ENCODE data around the gene FLT3. TPM values are rescaled to one million over a fixed set of nuclear protein-coding genes. Genes with fewer than 3 reads are reported as not detected.

The FLT3 gene
- total and polyA plus RNA-seq, 2 experiments from 2014 or later = 0.10 to 0.29 TPM

GRCh38 chr13:28058866-28059613, 41.3 kb downstream of the FLT3 start:
- H3K27me3 ChIP-seq = no peaks in the 10 kb centered on the region
- no peak overlapping the region for H3K27ac ChIP-seq
- no peaks in the 10 kb centered on the region for H3K36me3 ChIP-seq (replicated peaks; ENCODE audit: insufficient read depth, low read depth)
- peak; percentile 17 for DNase-seq (ENCODE audit: low spot score)
- no peak overlapping the region for H3K4me2 ChIP-seq
- H3K79me2 ChIP-seq = no peaks in the 10 kb centered on the region
- no peaks in the 10 kb centered on the region for H4K20me1 ChIP-seq (ENCODE audit: insufficient read depth, poor library complexity, severe bottlenecking)
- no peak overlapping the region for H2AFZ ChIP-seq
- H3K9me3 ChIP-seq (ENCODE audit: low read depth) = no peaks in the 10 kb centered on the region
- WGBS (ENCODE audit: low lambda C conversion rate, missing lambda C conversion rate) = 77% methylated on average over 13 of the region's 13 CpGs
- TF ChIP-seq EZH2phosphoT487 (IDR thresholded peaks at IDR 0.05; ENCODE audit: low read depth, severe bottlenecking, unreplicated experiment) (no peak), CTCF (IDR thresholded peaks at IDR 0.05; ENCODE audit: poor library complexity) (peak; percentile 30), EZH2 (IDR thresholded peaks at IDR 0.05; ENCODE audit: borderline replicate concordance) (no peak)
- no peak overlapping the region for H3K4me3 ChIP-seq
- no peaks in the 10 kb centered on the region for H3K4me1 ChIP-seq (ENCODE audit: insufficient read depth)
- H3K9me2 ChIP-seq (replicated peaks; ENCODE audit: insufficient read depth) = no peaks in the 10 kb centered on the region

GRCh38 chr13:28056970-28057712, 43.2 kb downstream of the FLT3 start:
- H4K20me1 ChIP-seq (ENCODE audit: insufficient read depth, poor library complexity, severe bottlenecking) = no peaks in the 10 kb centered on the region
- H3K27ac ChIP-seq = no peak overlapping the region
- H3K4me1 ChIP-seq (ENCODE audit: insufficient read depth) = no peaks in the 10 kb centered on the region
- no peak overlapping the region for H2AFZ ChIP-seq
- WGBS (ENCODE audit: low lambda C conversion rate, missing lambda C conversion rate) = 89% methylated on average over 13 of the region's 13 CpGs
- TF ChIP-seq EZH2 (IDR thresholded peaks at IDR 0.05; ENCODE audit: borderline replicate concordance) (no peak), CTCF (IDR thresholded peaks at IDR 0.05; ENCODE audit: poor library complexity) (no peak), EZH2phosphoT487 (IDR thresholded peaks at IDR 0.05; ENCODE audit: low read depth, severe bottlenecking, unreplicated experiment) (no peak)
- no peak overlapping the region for H3K4me2 ChIP-seq
- H3K9me3 ChIP-seq (ENCODE audit: low read depth) = no peaks in the 10 kb centered on the region
- H3K79me2 ChIP-seq = no peaks in the 10 kb centered on the region
- no peak for DNase-seq (ENCODE audit: low spot score)
- H3K9me2 ChIP-seq (replicated peaks; ENCODE audit: insufficient read depth) = no peaks in the 10 kb centered on the region
- H3K36me3 ChIP-seq (replicated peaks; ENCODE audit: insufficient read depth, low read depth) = no peaks in the 10 kb centered on the region
- H3K27me3 ChIP-seq = no peaks in the 10 kb centered on the region
- no peak overlapping the region for H3K4me3 ChIP-seq

- Histone ChIP-seq H2AFZ (no peak overlapping the region), H3K27ac (no peak overlapping the region), H4K20me1 (ENCODE audit: insufficient read depth, poor library complexity, severe bottlenecking) (no peaks in the 10 kb centered on the region), H3K9me3 (ENCODE audit: low read depth) (no peaks in the 10 kb centered on the region), H3K4me3 (no peak overlapping the region), H3K36me3 (replicated peaks; ENCODE audit: insufficient read depth, low read depth) (no peaks in the 10 kb centered on the region), H3K27me3 (no peaks in the 10 kb centered on the region), H3K4me1 (ENCODE audit: insufficient read depth) (no peaks in the 10 kb centered on the region), H3K4me2 (no peak overlapping the region), H3K79me2 (no peaks in the 10 kb centered on the region), H3K9me2 (replicated peaks; ENCODE audit: insufficient read depth) (no peaks in the 10 kb centered on the region)
- TF ChIP-seq CTCF (IDR thresholded peaks at IDR 0.05; ENCODE audit: poor library complexity) (no peak), EZH2phosphoT487 (IDR thresholded peaks at IDR 0.05; ENCODE audit: low read depth, severe bottlenecking, unreplicated experiment) (no peak), EZH2 (IDR thresholded peaks at IDR 0.05; ENCODE audit: borderline replicate concordance) (no peak)
- 72% methylated on average over 8 of the region's 9 CpGs for WGBS (ENCODE audit: low lambda C conversion rate, missing lambda C conversion rate)
- DNase-seq (ENCODE audit: low spot score) = no peak
These were observed 44.0 kb downstream of the FLT3 start for GRCh38 chr13:28056426-28056825.

Data from hepatocyte (in vitro differentiated cells).